ENCODE measurements around the gene TULP3.

TULP3 gene

GRCh38 chr12:2974560-2974971 lies 83.9 kb downstream of the TULP3 start:
- DNase-seq = no peak

- DNase-seq = no peak
Measured at GRCh38 chr12:2976581-2976996, 85.9 kb downstream of the TULP3 start.

- DNase-seq = no peak
Measured at GRCh38 chr12:2977776-2978175, 87.1 kb downstream of the TULP3 start.

- DNase-seq = no peak
Measured at GRCh38 chr12:2979806-2980205, 89.1 kb downstream of the TULP3 start.

GRCh38 chr12:2980630-2981029 lies 89.9 kb downstream of the TULP3 start:
- no peak for DNase-seq

GRCh38 chr12:2982361-2982760 lies 91.7 kb downstream of the TULP3 start:
- DNase-seq = no peak

- no peak for DNase-seq
Measured at GRCh38 chr12:2984249-2984648, 93.6 kb downstream of the TULP3 start.

- no peak for DNase-seq
Measured at GRCh38 chr12:2984698-2985097, 94.0 kb downstream of the TULP3 start.

- DNase-seq = no peak
Measured at GRCh38 chr12:2986876-2987275, 96.2 kb downstream of the TULP3 start.

- DNase-seq = no peak
Measured at GRCh38 chr12:2988494-2988893, 97.8 kb downstream of the TULP3 start.

Data from GDM1 (cell line).